ENCODE data around the gene FAM83B.

- TF ChIP-seq EZH2 (IDR thresholded peaks at IDR 0.05) (no peak), POLR2AphosphoS5 (IDR thresholded peaks at IDR 0.05; ENCODE audit: borderline replicate concordance, low read depth, low read length) (no peak), FOXP2 (optimal IDR thresholded peaks at IDR 0.05; ENCODE audit: control extremely low read depth, extremely low read length, insufficient read depth) (no peak)
These were observed 40.5 kb downstream of the FAM83B start for GRCh38 chr6:54886932-54887584.

Measured in SK-N-MC (cell line).